A673 (cell line): Measurements from ENCODE around the gene CFAP210. TPM values are rescaled to one million over a fixed set of nuclear protein-coding genes. Genes with fewer than 3 reads are reported as not detected.

ENCODE experiments used
- BruUV-seq: library from RNA; stranded (reverse); fragments of 400-500 nt; replicated peaks from 2 replicates; lab custom pipeline; 2021; lab: Mats Ljungman, UMichigan
- CTCF ChIA-PET: fragments of 300-600 bp; sonication (Branson Sonifier 250); formaldehyde crosslinking; loops from one replicate; lab custom pipeline; 2022; ENCODE audit warnings: antibody characterized with exemption; lab: Charles Lee
- POLR2A ChIA-PET: fragments of 300-600 bp; sonication (Branson Sonifier 250); formaldehyde crosslinking; loops from one replicate; lab custom pipeline; 2022; ENCODE audit warnings: antibody characterized with exemption; ENCODE audit not compliant: low non-redundant PET; lab: Charles Lee
- DNase-seq: peaks from one replicate; pipeline ENCODE4 v3.0.0-alpha.2; 2015; ENCODE audit warnings: low spot score
- H3K27ac ChIP-seq: fragments of 200-600 bp; sonication (generic); 2 replicates; pipeline ENCODE4 v1.5.1; 2016; ENCODE audit warnings: mixed run types, low read depth, mild to moderate bottlenecking, mixed read lengths, antibody characterized with exemption, low read length; ENCODE audit not compliant: poor library complexity, severe bottlenecking
- H3K27me3 ChIP-seq: fragments of 200-600 bp; sonication (generic); replicated peaks from 2 replicates; pipeline ENCODE4 v1.6.1; 2017; ENCODE audit warnings: mixed run types, low read depth, mild to moderate bottlenecking, mixed read lengths, antibody characterized with exemption, low read length; ENCODE audit not compliant: insufficient read depth, poor library complexity
- H3K36me3 ChIP-seq: fragments of 200-600 bp; sonication (generic); 2 replicates; pipeline ENCODE4 v1.6.1; 2016; ENCODE audit warnings: mixed run types, mild to moderate bottlenecking, mixed read lengths, antibody characterized with exemption, low read length; ENCODE audit not compliant: insufficient read depth, poor library complexity, severe bottlenecking
- H3K4me1 ChIP-seq: fragments of 200-600 bp; sonication (generic); 2 replicates; pipeline ENCODE4 v1.6.1; 2017; ENCODE audit warnings: mixed run types, mild to moderate bottlenecking, mixed read lengths, antibody characterized with exemption, low read length; ENCODE audit not compliant: insufficient read depth, poor library complexity, severe bottlenecking
- H3K4me3 ChIP-seq: fragments of 200-600 bp; sonication (generic); 2 replicates; pipeline ENCODE4 v1.5.1; 2016; ENCODE audit warnings: low read depth, mixed run types, mild to moderate bottlenecking, mixed read lengths, low read length; ENCODE audit not compliant: poor library complexity, severe bottlenecking
- H3K9me3 ChIP-seq: fragments of 200-600 bp; sonication (generic); 2 replicates; pipeline ENCODE4 v1.6.1; 2016; ENCODE audit warnings: mixed run types, low read depth, mild to moderate bottlenecking, mixed read lengths, antibody characterized with exemption, low read length; ENCODE audit not compliant: poor library complexity, severe bottlenecking
- CTCF ChIP-seq: fragments of 300-800, 200-600 bp; sonication (generic); conservative IDR thresholded peaks from 2 replicates; pipeline ENCODE4 v1.5.1; 2017; ENCODE audit warnings: low read depth, mild to moderate bottlenecking, antibody characterized with exemption, low read length, moderate library complexity, mixed read lengths
- EZH2 ChIP-seq: fragments of 200-600 bp; sonication (generic); IDR thresholded peaks from 2 replicates; pipeline ENCODE4 v1.6.1; 2017; ENCODE audit warnings: borderline replicate concordance, low read depth, mild to moderate bottlenecking, mixed read lengths, antibody characterized with exemption, low read length; ENCODE audit not compliant: poor library complexity, severe bottlenecking
- intact Hi-C: fragments of 100-400 bp; cut with micrococcal nuclease; formaldehyde crosslinking; loops from one replicate; pipeline ENCODE4 v1.10.0; 2022; ENCODE audit not compliant: unreplicated experiment
- total RNA-seq: library from RNA; stranded (reverse); gene quantifications from 2 replicates; pipeline ENCODE4 v1.2.3, GENCODE V29; 2021

Gene CFAP210
- total RNA-seq, 1 experiment from 2014 or later: 0.37 TPM

- CTCF ChIA-PET: no interaction called here
- POLR2A ChIA-PET: no interaction called here
Measured at GRCh38 chr2:169716238-169716886, 22.2 kb upstream of the CFAP210 start.

DNA sequence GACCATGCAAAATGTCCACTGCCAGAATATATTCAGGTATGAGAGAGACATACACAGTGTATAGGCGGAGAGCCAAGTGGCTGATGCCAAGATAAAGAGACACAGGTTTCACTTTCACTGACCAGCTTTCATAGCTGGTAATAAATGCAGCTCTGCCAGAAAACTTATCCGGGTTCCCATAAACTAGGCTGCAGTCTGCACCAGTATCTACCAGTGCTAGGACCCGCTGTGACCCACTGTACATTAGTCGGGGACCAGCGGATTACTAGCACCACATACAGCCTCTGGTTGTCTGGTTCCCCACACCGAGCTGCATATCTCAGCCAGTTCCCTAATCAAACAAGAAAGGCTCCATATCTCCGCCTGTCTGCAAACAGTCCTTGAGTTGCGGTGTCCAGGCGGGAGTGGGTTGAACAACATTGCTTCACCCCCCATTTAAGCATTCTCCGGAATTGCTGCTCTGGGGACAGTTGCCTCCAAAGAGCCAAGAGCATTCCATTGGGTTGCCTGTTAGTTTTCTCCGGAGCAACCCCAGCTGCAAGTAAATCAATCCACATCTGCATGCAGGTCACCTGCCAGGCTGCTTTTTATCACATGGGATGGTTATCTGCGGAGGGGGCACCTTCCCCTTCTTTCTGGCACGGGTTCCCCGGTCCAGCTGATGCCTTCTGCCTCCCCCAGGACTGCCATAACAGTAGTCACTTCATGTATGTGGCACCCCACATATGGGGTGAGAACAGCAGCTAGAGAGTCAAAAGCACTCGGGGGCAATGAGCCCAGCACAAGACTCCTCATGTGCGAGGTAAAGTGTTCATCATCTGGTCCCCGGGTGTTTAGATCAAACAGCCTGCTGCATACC is 21.4 kb upstream of the CFAP210 start:
- Histone ChIP-seq H3K27me3 (no peaks in the 10 kb centered on the region), H3K4me3 (no peak overlapping the region), H3K9me3 (no peaks in the 10 kb centered on the region), H3K36me3 (no peaks in the 10 kb centered on the region), H3K4me1 (no peaks in the 10 kb centered on the region), H3K27ac (no peak overlapping the region)
- ChIA-PET CTCF (no interaction called here), POLR2A (no interaction called here)
- DNase-seq: no peak
- intact Hi-C loops: no loop called here
- TF ChIP-seq EZH2: no peak
- no peak for TF ChIP-seq CTCF
- BruUV-seq: no TSS peak

More at GRCh38 chr2:169716238-169716886, 22.2 kb upstream of the CFAP210 start:
- TF ChIP-seq EZH2 (no peak), CTCF (no peak)
- H3K27ac ChIP-seq: no peak overlapping the region
- no TSS peak for BruUV-seq
- no peaks in the 10 kb centered on the region for H3K27me3 ChIP-seq
- H3K4me1 ChIP-seq: no peaks in the 10 kb centered on the region
- no peaks in the 10 kb centered on the region for H3K9me3 ChIP-seq
- no peaks in the 10 kb centered on the region for H3K36me3 ChIP-seq
- H3K4me3 ChIP-seq: no peak overlapping the region
- DNase-seq: no peak
- intact Hi-C loops: no loop called here

DNA sequence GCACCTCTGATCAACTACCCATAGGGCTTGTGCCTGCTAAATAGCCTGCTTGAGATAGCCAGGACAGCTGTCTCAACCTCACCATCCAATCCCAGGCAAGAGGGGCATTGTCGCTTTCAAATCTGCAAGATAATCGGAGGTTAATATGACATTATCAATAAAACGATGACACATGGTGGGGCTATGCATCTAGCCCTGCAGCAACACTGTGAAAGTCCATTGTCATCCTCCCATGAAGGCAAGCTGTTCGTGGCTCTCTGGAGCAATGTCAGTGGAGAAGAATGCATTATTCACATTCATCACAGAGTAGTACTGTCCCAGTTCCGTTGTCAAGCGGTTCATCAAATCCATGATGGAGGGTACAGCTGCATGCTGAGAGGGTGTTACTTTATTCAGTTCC is 20.5 kb upstream of the CFAP210 start:
- Histone ChIP-seq H3K27ac (no peak overlapping the region), H3K27me3 (no peaks in the 10 kb centered on the region), H3K4me1 (no peaks in the 10 kb centered on the region), H3K9me3 (no peaks in the 10 kb centered on the region), H3K4me3 (no peak overlapping the region), H3K36me3 (no peaks in the 10 kb centered on the region)
- intact Hi-C loops: no loop called here
- TF ChIP-seq EZH2 (no peak), CTCF (no peak)
- BruUV-seq: no TSS peak
- POLR2A ChIA-PET: no interaction called here
- DNase-seq: no peak
- CTCF ChIA-PET: no interaction called here
